H1 (cell line): ENCODE results near the gene MRPL28. TPM values are rescaled to one million over a fixed set of nuclear protein-coding genes. Genes with fewer than 3 reads are reported as not detected.

ENCODE experiments used
- NANOG ChIP-seq: IDR thresholded peaks from 2 replicates; pipeline ENCODE4 v1.6.1; 2011; ENCODE audit warnings: low read length, low read depth, mild to moderate bottlenecking, inconsistent platforms; ENCODE audit not compliant: insufficient read depth, poor library complexity, severe bottlenecking
- SUZ12 ChIP-seq: fragments of 200-600 bp; sonication (generic); IDR thresholded peaks from 2 replicates; pipeline ENCODE4 v1.6.1; 2012; ENCODE audit warnings: mild to moderate bottlenecking, inconsistent platforms, low read length, moderate library complexity, mixed read lengths
- polyA plus RNA-seq, 7 experiments: library from polyadenylated mRNA; depleted of rRNA in 3 of 7; stranded (reverse) in 5 of 7; unstranded in 2 of 7; fragments of >200 nt in 5 of 7; fragments of 200-250 nt in 2 of 7; gene quantifications; 1 replicate in 5 of 7; 2 replicates in 1 of 7; 4 replicates in 1 of 7; pipeline versions ENCODE4 v1.2.1 to v1.2.3, GENCODE V29; 2011 to 2013; ENCODE audit warnings: missing spikeins in 2 of 7, mixed read lengths in 2 of 7
- total RNA-seq: library from RNA; stranded (reverse); fragmentation: NEBNext Ultra II Directional; extraction: Animal tissue kit (Norgen Biotek cat#: 25700); gene quantifications from 2 replicates; pipeline ENCODE4 v1.2.1, GENCODE V29; 2021

MRPL28 gene
- total and polyA plus RNA-seq, 2 of the 8 experiments (the other 6 are each of a cell fraction or from before 2014, with no cell fraction given) = 88.9 to 188 TPM

- TF ChIP-seq NANOG (no peak), SUZ12 (no peak)
Measured at GRCh38 chr16:339680-340079, 30.7 kb downstream of the MRPL28 start (continued).
